ENCODE measurements around the gene CDK11B. TPM values are rescaled to one million over a fixed set of nuclear protein-coding genes. Genes with fewer than 3 reads are reported as not detected.
"Not testable (repeated sequence)": the region's sequence is repeated elsewhere in the genome, so short reads cannot be mapped to it uniquely, and the experiment has no call there.

The CDK11B gene
- polyA plus RNA-seq, 1 donor = 27.2 TPM

GRCh38 chr1:1633409-1633808 lies 25.4 kb downstream of the CDK11B start:
- H3K4me1 ChIP-seq (ENCODE audit: control insufficient read depth, insufficient read depth, low read length); DNase-seq; H3K36me3 ChIP-seq (ENCODE audit: control insufficient read depth, insufficient read depth, low read length); H3K27ac ChIP-seq (ENCODE audit: low read length); H3K4me3 ChIP-seq (ENCODE audit: low read length); H3K9me3 ChIP-seq (ENCODE audit: control insufficient read depth, low read depth, low read length): not testable (repeated sequence)
- no CpG with 5 or more reads among the region's 35 CpGs for WGBS (ENCODE audit: insufficient coverage, low lambda C conversion rate)
- H3K27me3 ChIP-seq (ENCODE audit: control insufficient read depth, insufficient read depth, low read length) = peaks cover 17% of the 10 kb centered on the region

GRCh38 chr1:1631782-1632420 lies 26.9 kb downstream of the CDK11B start, which contains the start of gene MMP23B:
TSS of gene MMP23B (plus strand) at chr1:1632173. CDS start at chr1:1632219, 46 bp downstream.
- Histone ChIP-seq H3K36me3 (ENCODE audit: control insufficient read depth, insufficient read depth, low read length) (peaks cover 11% of the 10 kb centered on the region), H3K4me3 (ENCODE audit: low read length) (peak within 1 kb of the TSS; percentile 21), H3K27ac (ENCODE audit: low read length) (peak within 1 kb of the TSS; percentile 72), H3K9me3 (ENCODE audit: control insufficient read depth, low read depth, low read length) (peaks cover 5% of the 10 kb centered on the region), H3K27me3 (ENCODE audit: control insufficient read depth, insufficient read depth, low read length) (peaks cover 17% of the 10 kb centered on the region), H3K4me1 (ENCODE audit: control insufficient read depth, insufficient read depth, low read length) (peaks cover 2% of the 10 kb centered on the region)
- peak in 1 of 2 donors; percentile 29 for DNase-seq
- WGBS (ENCODE audit: insufficient coverage, low lambda C conversion rate) = no CpG with 5 or more reads among the region's 48 CpGs

- no CpG with 5 or more reads among the region's 79 CpGs for WGBS (ENCODE audit: insufficient coverage, low lambda C conversion rate)
- H3K4me3 ChIP-seq (ENCODE audit: low read length) = peak overlapping the region; percentile 21
- peak; percentile 36 to 55 for DNase-seq
These were observed 27.6 kb downstream of the CDK11B start for GRCh38 chr1:1630965-1631781.

DNA sequence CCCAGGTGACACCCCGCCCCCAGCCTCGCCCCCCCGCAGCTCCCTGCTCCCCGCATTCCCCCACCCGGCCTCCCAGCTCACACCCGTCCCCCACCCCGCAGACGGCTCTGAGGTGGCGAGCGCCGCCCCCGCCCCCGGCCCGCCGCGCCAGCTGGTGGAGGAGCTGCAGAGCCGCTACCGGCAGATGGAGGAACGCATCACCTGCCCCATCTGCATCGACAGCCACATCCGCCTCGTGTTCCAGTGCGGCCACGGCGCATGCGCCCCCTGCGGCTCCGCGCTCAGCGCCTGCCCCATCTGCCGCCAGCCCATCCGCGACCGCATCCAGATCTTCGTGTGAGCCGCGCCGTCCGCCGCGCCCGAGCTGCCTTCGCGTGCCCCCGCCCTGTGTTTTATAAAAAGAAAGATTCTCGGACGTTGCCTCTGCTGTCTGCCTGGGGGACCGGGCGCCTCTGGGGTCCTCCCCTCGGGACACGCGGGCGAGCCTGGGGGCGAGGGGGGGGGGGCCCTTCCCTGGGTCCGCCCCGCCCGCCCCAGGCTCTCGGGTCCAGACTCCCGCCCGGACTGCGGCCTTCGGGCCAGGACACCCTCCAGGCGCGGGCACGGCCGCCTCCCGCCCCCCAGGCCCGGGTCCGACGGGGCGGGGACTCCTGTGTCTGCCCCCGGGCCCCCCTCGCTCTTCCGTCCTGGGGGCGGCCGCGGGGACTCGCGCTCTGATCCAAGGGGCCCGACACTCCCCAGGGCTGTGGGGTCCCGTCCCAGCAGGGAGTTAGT lies 28.4 kb downstream of the CDK11B start:
- DNase-seq = peak; percentile 83 to 84
- no CpG with 5 or more reads among the region's 81 CpGs for WGBS (ENCODE audit: insufficient coverage, low lambda C conversion rate)
- Histone ChIP-seq H3K9me3 (ENCODE audit: control insufficient read depth, low read depth, low read length) (peaks cover 5% of the 10 kb centered on the region), H3K4me3 (ENCODE audit: low read length) (no peak overlapping the region), H3K27me3 (ENCODE audit: control insufficient read depth, insufficient read depth, low read length) (peaks cover 17% of the 10 kb centered on the region), H3K36me3 (ENCODE audit: control insufficient read depth, insufficient read depth, low read length) (peaks cover 10% of the 10 kb centered on the region), H3K4me1 (ENCODE audit: control insufficient read depth, insufficient read depth, low read length) (peaks cover 2% of the 10 kb centered on the region), H3K27ac (ENCODE audit: low read length) (no peak overlapping the region)

More at GRCh38 chr1:1630965-1631781, 27.6 kb downstream of the CDK11B start:
- Histone ChIP-seq H3K4me1 (ENCODE audit: control insufficient read depth, insufficient read depth, low read length) (peaks cover 2% of the 10 kb centered on the region), H3K36me3 (ENCODE audit: control insufficient read depth, insufficient read depth, low read length) (peaks cover 10% of the 10 kb centered on the region), H3K27me3 (ENCODE audit: control insufficient read depth, insufficient read depth, low read length) (peaks cover 17% of the 10 kb centered on the region), H3K27ac (ENCODE audit: low read length) (peak overlapping the region; percentile 72), H3K9me3 (ENCODE audit: control insufficient read depth, low read depth, low read length) (peaks cover 5% of the 10 kb centered on the region)

- Histone ChIP-seq H3K27me3 (ENCODE audit: control insufficient read depth, insufficient read depth, low read length) (peaks cover 17% of the 10 kb centered on the region), H3K36me3 (ENCODE audit: control insufficient read depth, insufficient read depth, low read length) (peaks cover 14% of the 10 kb centered on the region), H3K4me1 (ENCODE audit: control insufficient read depth, insufficient read depth, low read length) (peaks cover 2% of the 10 kb centered on the region), H3K27ac (ENCODE audit: low read length) (no peak overlapping the region), H3K4me3 (ENCODE audit: low read length) (no peak overlapping the region), H3K9me3 (ENCODE audit: control insufficient read depth, low read depth, low read length) (peaks cover 5% of the 10 kb centered on the region)
- DNase-seq = no peak
- WGBS (ENCODE audit: insufficient coverage, low lambda C conversion rate) = no CpG with 5 or more reads among the region's 48 CpGs
These were observed 29.2 kb downstream of the CDK11B start for GRCh38 chr1:1629430-1630190.

- H3K27me3 ChIP-seq (ENCODE audit: control insufficient read depth, insufficient read depth, low read length) = peaks cover 17% of the 10 kb centered on the region
- no CpG with 5 or more reads among the region's 53 CpGs for WGBS (ENCODE audit: insufficient coverage, low lambda C conversion rate)
- H3K4me3 ChIP-seq (ENCODE audit: low read length) = no peak overlapping the region
- no peak for DNase-seq
- peaks cover 2% of the 10 kb centered on the region for H3K4me1 ChIP-seq (ENCODE audit: control insufficient read depth, insufficient read depth, low read length)
- peaks cover 5% of the 10 kb centered on the region for H3K9me3 ChIP-seq (ENCODE audit: control insufficient read depth, low read depth, low read length)
- peaks cover 16% of the 10 kb centered on the region for H3K36me3 ChIP-seq (ENCODE audit: control insufficient read depth, insufficient read depth, low read length)
- H3K27ac ChIP-seq (ENCODE audit: low read length) = no peak overlapping the region
These were observed 29.9 kb downstream of the CDK11B start for GRCh38 chr1:1628754-1629429.

DNA sequence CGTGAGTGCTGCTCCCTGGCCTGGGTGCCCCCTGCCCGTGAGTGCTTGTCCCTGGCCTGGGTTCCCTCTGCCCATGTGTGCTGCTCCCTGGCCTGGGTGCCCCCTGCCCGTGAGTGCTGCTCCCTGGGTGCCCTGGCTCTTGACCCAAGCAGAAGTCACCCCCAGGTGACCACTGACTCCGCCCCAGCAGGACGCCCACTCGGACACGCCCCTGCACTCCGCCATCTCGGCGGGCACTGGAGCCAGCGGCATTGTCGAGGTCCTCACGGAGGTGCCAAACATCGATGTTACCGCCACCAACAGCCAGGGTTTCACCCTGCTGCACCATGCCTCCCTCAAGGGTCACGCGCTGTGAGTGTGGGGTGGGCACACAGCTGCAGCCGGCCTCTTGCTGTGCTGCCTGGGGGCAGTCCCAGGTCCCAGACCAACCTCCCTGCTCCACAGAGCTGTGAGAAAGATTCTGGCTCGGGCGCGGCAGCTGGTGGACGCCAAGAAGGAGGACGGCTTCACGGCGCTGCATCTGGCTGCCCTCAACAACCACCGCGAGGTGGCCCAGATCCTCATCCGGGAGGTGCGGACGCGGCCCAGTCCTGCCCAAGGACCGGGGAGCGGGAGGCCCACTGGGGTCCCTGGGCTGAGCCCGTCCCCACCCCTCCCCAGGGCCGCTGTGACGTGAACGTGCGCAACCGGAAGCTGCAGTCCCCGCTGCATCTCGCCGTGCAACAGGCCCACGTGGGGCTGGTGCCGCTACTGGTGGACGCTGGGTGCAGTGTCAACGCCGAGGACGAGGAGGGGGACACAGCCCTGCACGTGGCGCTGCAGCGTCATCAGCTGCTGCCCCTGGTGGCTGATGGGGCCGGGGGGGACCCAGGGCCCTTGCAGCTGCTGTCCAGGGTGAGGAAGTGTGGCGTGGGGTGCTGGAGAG lies 30.7 kb downstream of the CDK11B start:
- peaks cover 5% of the 10 kb centered on the region for H3K9me3 ChIP-seq (ENCODE audit: control insufficient read depth, low read depth, low read length)
- peaks cover 17% of the 10 kb centered on the region for H3K27me3 ChIP-seq (ENCODE audit: control insufficient read depth, insufficient read depth, low read length)
- WGBS (ENCODE audit: insufficient coverage, low lambda C conversion rate) = no CpG with 5 or more reads among the region's 53 CpGs
- peaks cover 19% of the 10 kb centered on the region for H3K36me3 ChIP-seq (ENCODE audit: control insufficient read depth, insufficient read depth, low read length)
- H3K4me1 ChIP-seq (ENCODE audit: control insufficient read depth, insufficient read depth, low read length) = peaks cover 2% of the 10 kb centered on the region
- H3K27ac ChIP-seq (ENCODE audit: low read length) = no peak overlapping the region
- DNase-seq = no peak
- H3K4me3 ChIP-seq (ENCODE audit: low read length) = no peak overlapping the region

- peak in 1 of 2 donors; percentile 55 for DNase-seq
- H3K36me3 ChIP-seq (ENCODE audit: control insufficient read depth, insufficient read depth, low read length) = peaks cover 19% of the 10 kb centered on the region
- WGBS (ENCODE audit: insufficient coverage, low lambda C conversion rate) = no CpG with 5 or more reads among the region's 37 CpGs
- H3K27ac ChIP-seq (ENCODE audit: low read length) = no peak overlapping the region
- peaks cover 5% of the 10 kb centered on the region for H3K9me3 ChIP-seq (ENCODE audit: control insufficient read depth, low read depth, low read length)
- H3K4me3 ChIP-seq (ENCODE audit: low read length) = no peak overlapping the region
- H3K27me3 ChIP-seq (ENCODE audit: control insufficient read depth, insufficient read depth, low read length) = peaks cover 17% of the 10 kb centered on the region
- H3K4me1 ChIP-seq (ENCODE audit: control insufficient read depth, insufficient read depth, low read length) = peaks cover 2% of the 10 kb centered on the region
These were observed 31.5 kb downstream of the CDK11B start for GRCh38 chr1:1627261-1627828.
